NCI-H446 (cell line): Measurements from ENCODE around the gene PITPNB.

Experiments used
- DNase-seq, 2 experiments: peaks; one replicate each; lab custom pipeline; 2025; lab: John Stamatoyannopoulos, UW

The PITPNB gene

GRCh38 chr22:27802346-27803073 lies 116.5 kb downstream of the PITPNB start:
- DNase-seq: no peak
